OCI-LY7 (cell line): ENCODE results near the gene CCNG2. TPM values are rescaled to one million over a fixed set of nuclear protein-coding genes. Genes with fewer than 3 reads are reported as not detected.

ENCODE experiments used
- BruUV-seq: library from RNA; stranded (reverse); fragments of 400-500 nt; replicated peaks from 2 replicates; lab custom pipeline; 2021; lab: Mats Ljungman, UMichigan
- CTCF ChIA-PET: fragments of 300-600 bp; sonication (Branson Sonifier 250); formaldehyde crosslinking; loops from one replicate; lab custom pipeline; 2022; ENCODE audit warnings: antibody characterized with exemption; ENCODE audit not compliant: unreplicated experiment; lab: Charles Lee
- POLR2A ChIA-PET: fragments of 300-600 bp; sonication (Branson Sonifier 250); formaldehyde crosslinking; loops from one replicate; lab custom pipeline; 2022; ENCODE audit warnings: antibody characterized with exemption; lab: Charles Lee
- DNase-seq: peaks from one replicate; pipeline ENCODE4 v3.0.0-alpha.2; 2015; ENCODE audit warnings: low spot score
- H2AFZ ChIP-seq: fragments of 200-600 bp; sonication (generic), shearing (Covaris generic); 2 replicates; pipeline ENCODE4 v1.6.1; 2014; ENCODE audit warnings: mild to moderate bottlenecking, antibody characterized with exemption, low read length, moderate library complexity
- H3K27ac ChIP-seq: fragments of 200-600 bp; sonication (generic); 2 replicates; pipeline ENCODE4 v1.5.1; 2014; ENCODE audit warnings: mixed run types, low read depth, mild to moderate bottlenecking, moderate library complexity, low read length, inconsistent platforms; ENCODE audit not compliant: poor library complexity, severe bottlenecking
- H3K36me3 ChIP-seq: fragments of 200-600 bp; sonication (generic); 2 replicates; pipeline ENCODE4 v1.6.1; 2014; ENCODE audit warnings: mild to moderate bottlenecking, antibody characterized with exemption, low read length, moderate library complexity, mixed read lengths; ENCODE audit not compliant: insufficient read depth
- H3K4me1 ChIP-seq: fragments of 200-600 bp; sonication (generic); 2 replicates; pipeline ENCODE4 v1.5.1; 2014; ENCODE audit warnings: mild to moderate bottlenecking, low read length; ENCODE audit not compliant: insufficient read depth, poor library complexity, severe bottlenecking
- H3K4me2 ChIP-seq: fragments of 200-600 bp; sonication (generic); 2 replicates; pipeline ENCODE4 v1.6.1; 2014; ENCODE audit warnings: mild to moderate bottlenecking, low read length
- H3K4me3 ChIP-seq: fragments of 200-600 bp; sonication (generic); 2 replicates; pipeline ENCODE4 v1.5.1; 2014; ENCODE audit warnings: mild to moderate bottlenecking, low read depth, low read length; ENCODE audit not compliant: poor library complexity, severe bottlenecking
- H3K79me2 ChIP-seq: fragments of 200-600 bp; sonication (generic); 2 replicates; pipeline ENCODE4 v1.6.1; 2016; ENCODE audit warnings: low read depth, mild to moderate bottlenecking, low read length, moderate library complexity, mixed read lengths; ENCODE audit not compliant: insufficient read depth
- H3K9me2 ChIP-seq: fragments of 200-600 bp; sonication (generic); 2 replicates; pipeline ENCODE4 v1.6.1; 2016; ENCODE audit warnings: mild to moderate bottlenecking, low read length, mixed read lengths; ENCODE audit not compliant: insufficient read depth
- H3K9me3 ChIP-seq: fragments of 200-600 bp; sonication (generic); 2 replicates; pipeline ENCODE4 v1.6.1; 2014; ENCODE audit warnings: mild to moderate bottlenecking, mixed run types, low read length, mixed read lengths
- H4K20me1 ChIP-seq: fragments of 200-600 bp; sonication (generic); 2 replicates; pipeline ENCODE4 v1.6.1; 2014; ENCODE audit warnings: mild to moderate bottlenecking, antibody characterized with exemption, low read length, moderate library complexity, mixed read lengths; ENCODE audit not compliant: insufficient read depth
- EZH2phosphoT487 ChIP-seq: fragments of 200-600 bp; sonication (generic); IDR thresholded peaks from 2 replicates; pipeline ENCODE4 v1.6.1; 2018; ENCODE audit warnings: low read depth, borderline replicate concordance, mild to moderate bottlenecking, mixed run types, antibody characterized with exemption, low read length, moderate library complexity, mixed read lengths
- intact Hi-C: fragments of 100-400 bp; cut with micrococcal nuclease; formaldehyde crosslinking; loops from one replicate; pipeline ENCODE4 v1.10.0; 2022; ENCODE audit not compliant: unreplicated experiment
- total RNA-seq, 2 experiments: library from RNA; depleted of rRNA in 1 of 2; stranded (reverse); fragments of >200 nt in 1 of 2; shearing (Covaris generic) in 1 of 2; gene quantifications; 2 replicates each; pipeline ENCODE4 v1.2.3, GENCODE V29; 2014 to 2022
- TF ChIP-seq, protein P1 (sequence below): fragments of 200-600 bp; sonication (generic); conservative IDR thresholded peaks from 2 replicates; pipeline ENCODE4 v1.5.1; 2014; ENCODE audit warnings: mild to moderate bottlenecking, antibody characterized with exemption, low read length, moderate library complexity, mixed read lengths

The CCNG2 gene
- total RNA-seq, 2 experiments from 2014 or later = 16.6 to 87.4 TPM

- H3K27ac ChIP-seq = no peak overlapping the region
- H2AFZ ChIP-seq = peak overlapping the region; percentile 33; the same call in 1 of the 2 replicates
- no peaks in the 10 kb centered on the region for H3K36me3 ChIP-seq
- BruUV-seq = no TSS peak
- no peak overlapping the region for H3K4me2 ChIP-seq
- H3K79me2 ChIP-seq = no peaks in the 10 kb centered on the region
- intact Hi-C loops = loop anchor here (1.0 to 5.0 kb wide), 4 partner anchors 108 to 251 kb away; no protein-coding TSS in a partner anchor
- no peaks in the 10 kb centered on the region for H3K9me2 ChIP-seq
- H3K4me3 ChIP-seq = no peak overlapping the region
- ChIA-PET POLR2A (interaction anchor here (0.8 to 2.7 kb wide), 15 partner anchors 9 to 215 kb away, joined by 3 to 17 read pairs (median 6); no protein-coding TSS in a partner anchor), CTCF (interaction anchor here (0.5 to 2.8 kb wide), 19 partner anchors 10 to 284 kb away, joined by 3 to 26 read pairs (median 4); no protein-coding TSS in a partner anchor)
- no peak for TF ChIP-seq EZH2phosphoT487
- TF ChIP-seq, protein P1, sequence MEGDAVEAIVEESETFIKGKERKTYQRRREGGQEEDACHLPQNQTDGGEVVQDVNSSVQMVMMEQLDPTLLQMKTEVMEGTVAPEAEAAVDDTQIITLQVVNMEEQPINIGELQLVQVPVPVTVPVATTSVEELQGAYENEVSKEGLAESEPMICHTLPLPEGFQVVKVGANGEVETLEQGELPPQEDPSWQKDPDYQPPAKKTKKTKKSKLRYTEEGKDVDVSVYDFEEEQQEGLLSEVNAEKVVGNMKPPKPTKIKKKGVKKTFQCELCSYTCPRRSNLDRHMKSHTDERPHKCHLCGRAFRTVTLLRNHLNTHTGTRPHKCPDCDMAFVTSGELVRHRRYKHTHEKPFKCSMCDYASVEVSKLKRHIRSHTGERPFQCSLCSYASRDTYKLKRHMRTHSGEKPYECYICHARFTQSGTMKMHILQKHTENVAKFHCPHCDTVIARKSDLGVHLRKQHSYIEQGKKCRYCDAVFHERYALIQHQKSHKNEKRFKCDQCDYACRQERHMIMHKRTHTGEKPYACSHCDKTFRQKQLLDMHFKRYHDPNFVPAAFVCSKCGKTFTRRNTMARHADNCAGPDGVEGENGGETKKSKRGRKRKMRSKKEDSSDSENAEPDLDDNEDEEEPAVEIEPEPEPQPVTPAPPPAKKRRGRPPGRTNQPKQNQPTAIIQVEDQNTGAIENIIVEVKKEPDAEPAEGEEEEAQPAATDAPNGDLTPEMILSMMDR = peak; percentile 95
- peaks cover 4% of the 10 kb centered on the region for H3K4me1 ChIP-seq
- no peaks in the 10 kb centered on the region for H4K20me1 ChIP-seq
- peak; percentile 86 for DNase-seq
- H3K9me3 ChIP-seq = no peaks in the 10 kb centered on the region
Measured at GRCh38 chr4:77203380-77204197, 46.6 kb downstream of the CCNG2 start.

DNA sequence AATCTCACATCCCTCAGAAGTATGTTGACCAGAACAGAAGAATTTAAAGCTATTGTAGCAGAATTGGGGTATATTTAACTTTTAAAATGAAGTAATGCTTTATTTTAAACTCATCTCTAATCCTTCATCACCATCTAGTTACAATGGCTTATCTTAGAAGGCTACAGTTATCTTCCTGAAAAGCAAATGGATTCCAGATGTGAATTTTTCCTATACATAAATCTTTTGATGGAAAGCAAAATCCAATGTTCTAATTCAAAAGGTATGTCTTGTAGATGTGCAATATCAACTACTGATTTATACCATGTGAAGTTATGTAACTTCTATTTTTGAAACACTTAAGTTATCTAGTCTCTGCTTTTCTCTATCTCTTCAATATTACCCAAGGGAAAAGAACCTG is 47.6 kb downstream of the CCNG2 start:
- DNase-seq = no peak
- Histone ChIP-seq H3K4me2 (no peak overlapping the region), H3K4me1 (peaks cover 4% of the 10 kb centered on the region), H3K27ac (no peak overlapping the region), H3K9me2 (no peaks in the 10 kb centered on the region), H3K9me3 (no peaks in the 10 kb centered on the region), H3K4me3 (no peak overlapping the region), H2AFZ (no peak overlapping the region), H3K79me2 (no peaks in the 10 kb centered on the region), H3K36me3 (no peaks in the 10 kb centered on the region), H4K20me1 (no peaks in the 10 kb centered on the region)
- intact Hi-C loops = loop anchor here (5.0 kb wide), 1 partner anchor 252 kb away; no protein-coding TSS in a partner anchor
- CTCF ChIA-PET = interaction anchor here (1.3 to 2.8 kb wide), 3 partner anchors 109 to 152 kb away, joined by 9 to 26 read pairs (median 11); no protein-coding TSS in a partner anchor
- TF ChIP-seq EZH2phosphoT487 = no peak
- TF ChIP-seq, protein P1 = no peak
- POLR2A ChIA-PET = interaction anchor here (0.6 to 2.7 kb wide), 9 partner anchors 10 to 771 kb away, joined by 3 to 17 read pairs (median 4); no protein-coding TSS in a partner anchor
- no TSS peak for BruUV-seq
